Mucosa of descending colon (tissue), 3 donors: ENCODE measurements around the gene CD300H. TPM values are rescaled to one million over a fixed set of nuclear protein-coding genes. Genes with fewer than 3 reads are reported as not detected.

Experiments
- ATAC-seq: fragments of 200-7000 bp; cut with Tn5 transposase; one replicate; pipeline ENCODE4 v1.9.1; 2020; ENCODE audit warnings: mild to moderate bottlenecking, moderate library complexity
- DNase-seq, 3 donors: peaks; one replicate each; pipeline ENCODE4 v3.0.0-alpha.2; 2020
- H3K36me3 ChIP-seq: fragments of 200-600 bp; one replicate; pipeline ENCODE4 v1.8.0; 2021; ENCODE audit warnings: low read depth, mild to moderate bottlenecking
- H3K4me1 ChIP-seq: fragments of 200-600 bp; one replicate; pipeline ENCODE4 v1.8.0; 2021; ENCODE audit warnings: low read depth, mild to moderate bottlenecking
- H3K4me3 ChIP-seq: fragments of 200-600 bp; one replicate; pipeline ENCODE4 v1.8.0; 2021; ENCODE audit warnings: mild to moderate bottlenecking
- H3K9me3 ChIP-seq: fragments of 200-600 bp; one replicate; pipeline ENCODE4 v1.8.0; 2021; ENCODE audit warnings: mild to moderate bottlenecking
- CTCF ChIP-seq: fragments of 200-600 bp; IDR thresholded peaks from one replicate; pipeline ENCODE4 v1.8.0; 2022; ENCODE audit warnings: antibody characterized with exemption, mild to moderate bottlenecking
- intact Hi-C, 2 donors: fragments of 100-400 bp; cut with DNase I in 1 of 2; cut with micrococcal nuclease in 1 of 2; formaldehyde crosslinking; loops; one replicate each; pipeline versions ENCODE4 v1.11.0 to v1.11.1; 2022; cut with DNase I, micrococcal nuclease
- total RNA-seq, 3 donors: library from RNA; stranded (reverse); fragmentation: NEBNext Ultra II Directional in 2 of 3; extraction: Animal tissue kit (Norgen Biotek cat#: 25700) in 2 of 3; gene quantifications; one replicate each; pipeline versions ENCODE4 v1.2.1 to v1.2.4, GENCODE V29; 2021 to 2023
- donor health status: DM: no; HTN: no; CAD: no; lungs with moderate emphysema.
- donor health status: DM: no; HTN: no; CAD: no.
- donor health status: DM: no; HTN: yes; CAD: no.

CD300H gene
- total RNA-seq, 3 donors from 2014 or later, result not detected

GRCh38 chr17:74542166-74542565 is 25.1 kb downstream of the CD300H start:
- intact Hi-C loops, result no loop called here
- no peak for TF ChIP-seq CTCF
- no peak overlapping the region for H3K4me3 ChIP-seq
- DNase-seq (no peak), ATAC-seq (no peak)
- no peaks in the 10 kb centered on the region for H3K36me3 ChIP-seq
- no peaks in the 10 kb centered on the region for H3K4me1 ChIP-seq
- no peaks in the 10 kb centered on the region for H3K9me3 ChIP-seq

GRCh38 chr17:74541176-74542111 is 25.9 kb downstream of the CD300H start:
- H3K9me3 ChIP-seq, result no peaks in the 10 kb centered on the region
- no peaks in the 10 kb centered on the region for H3K36me3 ChIP-seq
- intact Hi-C loops, result no loop called here
- H3K4me3 ChIP-seq, result no peak overlapping the region
- DNase-seq (no peak), ATAC-seq (no peak)
- no peaks in the 10 kb centered on the region for H3K4me1 ChIP-seq
- TF ChIP-seq CTCF, result no peak

- Histone ChIP-seq H3K9me3 (no peaks in the 10 kb centered on the region), H3K36me3 (no peaks in the 10 kb centered on the region), H3K4me1 (no peaks in the 10 kb centered on the region), H3K4me3 (no peak overlapping the region)
- ATAC-seq, result no peak
- intact Hi-C loops, result no loop called here
- TF ChIP-seq CTCF, result no peak
- no peak for DNase-seq
Observed at GRCh38 chr17:74539281-74539820, 28.0 kb downstream of the CD300H start.

- TF ChIP-seq CTCF, result no peak
- no peaks in the 10 kb centered on the region for H3K4me1 ChIP-seq
- no peak overlapping the region for H3K4me3 ChIP-seq
- no peak for ATAC-seq
- no peak for DNase-seq
- no peaks in the 10 kb centered on the region for H3K9me3 ChIP-seq
- intact Hi-C loops, result no loop called here
- H3K36me3 ChIP-seq, result no peaks in the 10 kb centered on the region
Observed at GRCh38 chr17:74536890-74537289, 30.4 kb downstream of the CD300H start.

- intact Hi-C loops, result no loop called here
- Histone ChIP-seq H3K9me3 (no peaks in the 10 kb centered on the region), H3K4me3 (no peak overlapping the region), H3K36me3 (no peaks in the 10 kb centered on the region), H3K4me1 (no peaks in the 10 kb centered on the region)
- TF ChIP-seq CTCF, result no peak
- ATAC-seq, result peak; percentile 70
- DNase-seq, result peak in 1 of 3 donors; percentile 40
Observed at GRCh38 chr17:74532115-74532514, 35.2 kb downstream of the CD300H start.
